Left cardiac atrium (tissue), 4 donors: Measurements from ENCODE around the gene ADAMTS20. TPM values are rescaled to one million over a fixed set of nuclear protein-coding genes. Genes with fewer than 3 reads are reported as not detected.

Experiments used
- ATAC-seq, 2 donors: fragments of 200-7000 bp; cut with Tn5 transposase; one replicate each; pipeline ENCODE4 v1.9.1; 2020; ENCODE audit warnings: mild to moderate bottlenecking in 2 of 2, moderate library complexity in 2 of 2
- DNase-seq: peaks from one replicate; pipeline ENCODE4 v3.0.0-alpha.2; 2020
- intact Hi-C, 2 donors: fragments of 100-400 bp; cut with DNase I; formaldehyde crosslinking; loops; one replicate each; pipeline versions ENCODE4 v1.14.1 to v1.15.1; 2022 to 2023
- total RNA-seq, 2 donors: library from RNA; stranded (reverse); fragmentation: NEBNext Ultra II Directional; extraction: Animal tissue kit (Norgen Biotek cat#: 25700); gene quantifications; one replicate each; pipeline ENCODE4 v1.2.1, GENCODE V29; 2021
- donor health status: DM: no; HTN: yes; CAD: no.
- donor health status: DM: no; HTN: yes; CAD: no; lungs with severe emphysema.
- donor health status: DM: yes; HTN: yes; CAD: no.
- donor health status: Dilated cardiomyopathy.

ADAMTS20 gene
- total RNA-seq, 2 donors from 2014 or later = not detected

DNA sequence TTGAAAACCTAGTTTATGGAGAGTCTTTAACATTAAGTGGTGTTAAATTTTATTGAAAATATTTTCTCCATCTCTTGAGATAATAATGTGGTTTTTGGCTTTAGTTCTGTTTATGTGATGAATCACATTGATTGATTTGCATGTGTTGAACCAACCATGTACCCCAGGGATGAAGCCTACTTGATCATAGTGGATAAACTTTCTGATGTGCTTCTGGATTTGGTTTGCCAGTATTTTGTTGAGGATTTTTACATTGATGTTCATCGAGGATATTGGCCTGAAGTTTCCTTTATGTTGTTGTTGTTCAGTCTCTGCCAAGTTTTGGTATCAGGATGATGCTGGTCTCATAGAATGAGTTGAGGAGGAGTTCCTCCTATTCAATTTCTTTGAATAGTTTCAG is 222.6 kb downstream of the ADAMTS20 start:
- DNase-seq (no peak), ATAC-seq (no peak)
- intact Hi-C loops = no loop called here

DNA sequence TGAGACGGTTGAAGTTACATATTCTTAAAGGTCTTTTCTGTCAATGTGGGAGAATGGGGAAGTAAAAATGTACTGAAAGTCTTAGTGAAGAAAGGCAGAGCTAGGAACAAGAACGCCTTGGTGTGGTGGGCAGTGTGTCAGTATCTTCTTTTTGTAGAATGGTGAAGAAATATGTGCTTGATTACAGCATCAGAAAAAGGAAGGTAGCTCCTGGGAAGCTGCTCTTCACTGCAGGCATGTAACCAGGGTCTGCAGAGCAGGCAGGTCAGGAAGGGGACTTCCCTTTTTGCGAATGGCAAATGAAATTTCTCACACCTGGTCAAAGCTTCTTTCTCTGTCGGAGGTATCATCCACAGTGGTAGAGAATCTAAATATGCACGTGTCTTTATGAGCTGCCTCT is 226.2 kb downstream of the ADAMTS20 start:
- intact Hi-C loops = no loop called here
- ATAC-seq (no peak), DNase-seq (no peak)

DNA sequence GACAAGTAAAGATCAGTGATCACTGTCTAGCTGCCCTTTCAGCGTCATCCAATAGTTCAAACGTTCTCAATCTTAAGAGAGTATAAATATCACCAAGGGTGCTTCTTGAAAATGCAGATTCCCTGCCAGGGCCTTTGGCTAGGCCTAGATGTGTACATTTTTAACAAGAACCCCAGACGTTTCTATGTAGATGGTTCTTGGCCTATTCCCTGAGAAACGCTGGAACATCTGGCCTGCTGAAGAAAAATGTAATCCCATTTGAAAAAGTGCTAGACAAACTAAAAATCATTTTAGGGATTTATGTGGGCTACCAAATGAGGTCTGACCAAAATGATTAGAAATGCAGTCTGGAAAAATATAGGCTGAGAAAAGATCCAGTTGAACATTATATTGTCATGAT is 231.7 kb downstream of the ADAMTS20 start:
- intact Hi-C loops = no loop called here
- DNase-seq (no peak), ATAC-seq (no peak)

DNA sequence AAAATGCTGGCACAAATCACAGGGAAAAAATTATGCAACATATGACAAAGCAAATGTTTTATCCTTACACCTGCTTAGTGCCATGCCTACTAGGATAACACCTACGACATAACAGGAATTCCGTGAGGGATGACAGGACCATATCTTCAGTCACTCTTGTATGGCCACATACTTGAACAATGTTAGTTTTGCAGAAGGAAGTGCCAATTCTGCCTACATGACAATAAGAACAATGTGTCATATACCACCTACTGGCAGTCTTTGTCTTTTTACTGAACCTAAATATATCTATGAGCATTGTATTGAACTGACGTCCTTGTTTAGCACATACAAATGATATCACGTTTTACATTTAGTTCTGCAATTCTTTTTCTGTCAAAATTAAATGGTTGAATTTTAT is 234.0 kb downstream of the ADAMTS20 start:
- DNase-seq (no peak), ATAC-seq (no peak)
- intact Hi-C loops = no loop called here

DNA sequence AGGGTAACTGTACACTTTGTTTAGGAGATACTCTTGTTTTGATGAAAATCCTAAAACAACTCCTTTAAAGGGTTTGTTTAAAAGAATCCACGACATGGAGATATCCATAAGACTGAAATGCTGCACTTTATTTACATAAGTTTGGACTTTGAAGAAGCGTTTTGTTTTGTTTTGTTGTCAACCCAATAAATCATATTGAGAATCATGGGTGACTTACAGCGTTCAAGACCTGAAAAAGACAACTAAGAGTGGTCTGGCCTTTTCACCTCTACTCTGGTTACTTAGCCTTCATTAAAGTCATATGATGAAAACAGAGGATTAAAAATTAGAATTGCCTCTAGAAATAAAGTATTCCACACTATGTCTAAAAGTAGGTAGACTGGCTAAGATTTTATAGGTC is 234.8 kb downstream of the ADAMTS20 start:
- ATAC-seq = no peak
- DNase-seq = no peak
- intact Hi-C loops = no loop called here

DNA sequence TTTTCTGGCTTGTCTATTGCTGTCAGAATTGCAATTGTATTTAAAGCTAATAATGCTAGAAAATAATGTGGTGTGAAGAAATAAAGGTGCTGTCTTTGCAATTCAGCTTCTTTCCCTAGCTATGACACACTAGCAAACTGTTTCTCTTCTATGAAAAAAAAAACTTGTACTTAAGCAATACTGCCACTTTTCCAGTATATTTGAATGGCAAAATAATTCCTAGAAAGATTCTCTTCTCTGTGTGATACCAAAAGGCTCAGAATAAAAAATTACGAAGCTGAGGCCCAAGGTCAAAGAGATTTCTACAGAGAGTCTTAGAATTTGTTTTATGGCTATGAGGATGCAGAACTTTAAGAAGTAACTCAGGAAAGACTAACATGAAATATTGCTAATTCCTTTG is 235.5 kb downstream of the ADAMTS20 start:
- no peak for ATAC-seq
- intact Hi-C loops = no loop called here
- no peak for DNase-seq

DNA sequence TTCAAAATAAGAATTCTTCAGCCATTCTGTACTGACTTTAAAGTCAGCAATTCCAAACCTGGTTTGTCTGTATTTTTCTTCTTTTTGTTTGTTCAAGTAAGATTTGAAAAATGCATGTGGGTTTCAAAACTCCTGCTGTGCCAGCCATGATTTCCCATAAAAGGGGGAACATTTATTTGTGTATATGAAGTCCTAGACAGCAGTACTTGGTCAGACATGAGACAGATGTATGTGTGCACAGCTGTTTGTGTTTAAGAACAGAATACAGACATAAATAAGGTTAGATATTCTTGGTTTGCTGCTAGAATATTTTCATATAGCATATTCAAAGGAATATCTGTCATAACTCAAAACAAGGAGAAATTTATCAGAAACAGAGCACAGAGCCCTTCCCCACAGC is 236.0 kb downstream of the ADAMTS20 start:
- ATAC-seq (no peak), DNase-seq (no peak)
- intact Hi-C loops = no loop called here

DNA sequence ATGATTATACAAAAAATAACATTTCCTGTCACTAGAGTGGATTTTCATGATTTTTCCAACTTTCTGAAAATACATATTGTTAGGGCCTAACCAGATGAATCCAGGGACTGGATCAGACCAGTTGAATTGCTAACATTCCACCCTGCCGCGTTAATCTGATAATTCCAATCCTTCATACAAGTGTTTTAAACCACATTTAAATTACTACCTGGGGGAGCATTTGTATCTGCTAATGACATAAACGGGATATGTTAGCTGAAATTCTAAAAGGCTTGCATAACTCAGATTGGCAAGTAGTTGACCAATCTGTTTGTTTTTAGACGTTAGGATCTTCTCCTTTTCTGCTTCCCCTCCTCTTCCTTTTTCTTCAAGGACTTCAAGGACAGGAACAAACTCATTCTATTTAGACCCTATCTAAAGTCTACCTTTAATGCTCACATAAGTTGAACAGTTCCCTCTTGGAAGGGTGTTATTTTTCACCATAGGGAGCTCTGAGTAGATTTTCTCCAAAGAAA is 239.0 kb downstream of the ADAMTS20 start:
- ATAC-seq (no peak), DNase-seq (no peak)
- intact Hi-C loops = no loop called here

DNA sequence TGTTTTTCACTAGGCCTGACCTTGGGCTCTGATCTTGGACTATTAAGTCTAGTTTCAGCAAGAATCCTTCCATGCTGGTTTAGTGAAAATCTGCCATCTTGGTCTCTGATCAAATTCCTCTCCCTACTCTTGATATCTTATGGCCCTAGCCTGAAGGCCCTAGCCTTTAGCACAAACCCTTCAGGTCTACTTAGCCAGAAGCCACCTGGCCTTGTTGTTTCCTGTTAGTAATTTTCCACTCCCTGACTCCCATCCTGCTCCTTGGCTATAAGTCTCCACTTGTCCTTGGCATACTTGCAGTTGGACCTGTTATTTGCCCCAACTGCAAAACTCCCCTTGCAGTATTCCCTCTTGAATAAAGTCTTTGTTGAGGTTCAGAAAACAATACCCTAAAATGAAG is 241.4 kb downstream of the ADAMTS20 start:
- intact Hi-C loops = no loop called here
- no peak for DNase-seq
- no peak for ATAC-seq

DNA sequence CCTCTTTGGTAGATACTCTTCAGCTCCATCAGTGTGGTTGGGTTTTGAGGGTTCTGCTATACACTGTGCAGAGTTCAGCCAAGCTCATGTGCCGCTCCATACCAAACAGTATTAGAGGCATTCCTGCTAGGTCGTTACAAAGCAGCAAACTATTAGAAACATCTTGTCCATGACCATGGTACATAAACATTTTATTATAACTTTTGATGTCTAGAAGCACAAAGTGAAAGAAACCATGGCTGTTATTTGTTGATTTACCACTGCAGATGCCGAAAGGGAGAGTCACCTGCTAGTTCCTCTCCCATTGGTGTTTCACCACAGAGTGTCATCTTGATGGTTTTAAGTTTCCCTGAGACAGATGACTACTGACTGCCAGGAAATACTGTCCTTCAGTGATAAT is 242.0 kb downstream of the ADAMTS20 start:
- DNase-seq = no peak
- no peak for ATAC-seq
- intact Hi-C loops = no loop called here

DNA sequence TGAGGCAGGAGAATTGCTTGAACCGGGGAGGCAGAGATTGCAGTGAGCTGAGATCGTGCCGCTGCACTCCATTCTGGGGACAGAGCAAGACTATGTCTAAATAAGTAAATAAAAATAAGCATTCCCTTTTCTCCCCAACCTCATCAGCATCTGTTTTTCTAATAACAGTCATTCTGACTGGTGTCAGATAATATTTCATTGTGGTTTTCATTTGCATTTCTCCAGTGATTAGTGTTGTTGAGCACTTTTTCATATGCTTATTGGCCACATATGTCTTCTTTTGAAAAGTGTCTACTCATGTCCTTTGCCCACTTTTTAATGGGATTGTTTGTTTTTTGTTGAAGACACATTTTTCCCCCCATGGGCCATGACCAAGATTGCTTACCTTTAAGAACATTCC is 243.2 kb downstream of the ADAMTS20 start:
- intact Hi-C loops = no loop called here
- no peak for DNase-seq
- ATAC-seq = no peak

DNA sequence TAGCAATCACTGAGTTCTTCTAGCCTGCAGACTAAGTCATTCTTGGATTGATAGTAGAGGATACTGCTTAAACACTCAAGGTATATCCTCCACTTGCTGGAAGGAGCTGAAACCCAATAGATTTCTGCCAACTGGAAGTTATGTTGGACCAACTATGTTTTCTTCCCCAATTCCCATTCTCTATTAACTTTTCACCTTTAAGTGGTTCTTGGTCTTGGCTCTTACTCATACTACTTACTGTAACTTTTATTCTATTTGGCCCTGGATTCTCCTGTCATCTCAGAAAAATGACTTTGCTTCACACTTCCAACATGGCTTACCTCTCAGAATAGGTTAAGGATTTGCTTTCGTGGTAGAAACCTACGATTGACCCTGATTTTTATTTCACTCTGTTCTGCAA is 244.9 kb downstream of the ADAMTS20 start:
- intact Hi-C loops = no loop called here
- ATAC-seq (no peak), DNase-seq (no peak)

DNA sequence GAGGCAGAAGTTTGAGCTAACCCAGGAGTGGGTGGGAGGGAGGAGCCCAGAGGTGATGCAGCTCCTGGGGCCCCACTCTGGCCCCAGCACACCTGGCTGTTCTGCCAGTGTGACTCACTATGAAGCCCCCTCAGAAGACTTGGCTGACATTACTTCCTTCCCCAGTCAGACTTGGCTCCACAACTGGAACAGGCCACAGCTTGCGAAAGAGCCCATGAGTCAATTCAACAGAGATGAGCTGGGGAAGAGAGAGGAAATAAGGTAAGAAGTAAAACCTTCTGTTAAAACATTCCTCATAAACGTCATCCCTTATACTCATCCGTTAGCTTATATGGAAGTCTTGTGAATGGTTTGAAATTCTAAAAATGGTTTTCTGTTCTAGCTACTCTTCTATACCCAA is 245.9 kb downstream of the ADAMTS20 start:
- intact Hi-C loops = no loop called here
- DNase-seq (no peak), ATAC-seq (peak in 1 of 2 donors; percentile 90)

DNA sequence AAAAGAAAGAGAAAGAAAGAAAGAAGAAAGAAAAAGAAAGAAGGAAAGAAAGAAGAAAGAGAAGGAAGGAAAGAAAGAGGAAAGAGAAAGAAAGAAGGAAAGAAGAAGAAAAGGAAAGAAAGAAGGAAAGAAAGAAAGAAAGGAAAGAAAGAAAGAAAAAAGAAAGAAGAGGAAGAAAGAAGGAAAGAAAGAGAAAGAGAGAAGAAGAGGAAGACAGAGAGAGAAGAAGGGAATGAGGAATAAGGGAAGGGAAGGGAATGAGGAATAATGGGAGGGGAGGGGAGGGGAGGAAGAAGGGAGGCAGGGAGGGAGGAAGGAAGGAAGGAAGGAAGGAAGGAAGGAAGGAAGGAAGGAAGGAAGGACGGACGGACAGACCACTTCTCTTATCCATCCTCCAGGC is 246.9 kb downstream of the ADAMTS20 start:
- DNase-seq (no peak), ATAC-seq (no peak)

More for the DNA sequence above, 246.9 kb downstream of the ADAMTS20 start:
- intact Hi-C loops = no loop called here

Other genes with a start within 250 kb of the ADAMTS20 start
- gene PUS7L, start 206.6 kb upstream of the ADAMTS20 start, total RNA-seq = 1 to 10 TPM; 6.8 to 9.1 TPM
- 10 to 100 TPM in 1 of 2 donors, 1 to 10 TPM in 1; 9.7 to 10.7 TPM for gene IRAK4, start 206.7 kb upstream of the ADAMTS20 start, total RNA-seq